Colonic mucosa (tissue), 4 donors: Measurements from ENCODE around the gene ETV3L. TPM values are rescaled to one million over a fixed set of nuclear protein-coding genes. Genes with fewer than 3 reads are reported as not detected.

Experiments
- DNase-seq: peaks from one replicate; pipeline ENCODE4 v3.0.0-alpha.2; 2020
- H3K27ac ChIP-seq: fragments of 200-600 bp; one replicate; pipeline ENCODE4 v1.8.0; 2021
- H3K27me3 ChIP-seq: fragments of 200-600 bp; one replicate; pipeline ENCODE4 v1.8.0; 2021
- H3K36me3 ChIP-seq: fragments of 200-600 bp; one replicate; pipeline ENCODE4 v1.8.0; 2021
- H3K4me1 ChIP-seq: fragments of 200-600 bp; one replicate; pipeline ENCODE4 v1.8.0; 2021; ENCODE audit warnings: mild to moderate bottlenecking
- H3K4me3 ChIP-seq: fragments of 200-600 bp; one replicate; pipeline ENCODE4 v1.8.0; 2021
- H3K9ac ChIP-seq, 2 donors: one replicate each; pipeline ENCODE4 v1.7.0; 2013; ENCODE audit warnings: control low read depth in 2 of 2, low read depth in 2 of 2, low read length in 2 of 2
- H3K9me3 ChIP-seq: fragments of 200-600 bp; one replicate; pipeline ENCODE4 v1.8.0; 2021
- CTCF ChIP-seq: fragments of 200-600 bp; IDR thresholded peaks from one replicate; pipeline ENCODE4 v1.8.0; 2022; ENCODE audit warnings: antibody characterized with exemption, mild to moderate bottlenecking
- intact Hi-C: fragments of 100-400 bp; cut with DNase I; formaldehyde crosslinking; loops from one replicate; pipeline ENCODE4 v1.14.1; 2022
- total RNA-seq, 2 donors: library from RNA; stranded (reverse); fragmentation: NEBNext Ultra II Directional in 1 of 2; extraction: Animal tissue kit (Norgen Biotek cat#: 25700) in 1 of 2; gene quantifications; one replicate each; pipeline ENCODE4 v1.2.1, GENCODE V29; 2021
- donor health status: healthy.
- donor health status: DM: no; HTN: no; CAD: no.
- donor health status: DM: no; HTN: no; CAD: no.

ETV3L gene
- total RNA-seq, 2 donors from 2014 or later: not detected

DNA sequence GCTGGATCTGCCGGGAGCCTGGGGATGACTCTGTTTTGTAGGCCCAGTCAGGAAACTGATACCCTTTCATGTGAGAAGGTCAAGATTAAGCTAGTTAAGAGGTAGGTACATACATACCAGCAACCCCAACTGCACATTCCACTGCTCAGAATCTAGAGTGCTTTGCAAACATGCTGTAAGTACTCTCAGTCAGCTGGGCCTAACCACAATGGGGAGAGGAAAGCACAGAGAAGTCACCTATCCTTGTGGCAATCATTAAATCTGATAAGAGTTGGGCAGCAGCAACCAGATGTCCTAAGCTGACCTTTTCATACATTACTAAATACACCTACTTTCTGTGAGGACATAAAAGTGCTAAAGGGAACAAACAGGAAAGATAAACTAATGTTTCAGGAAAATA lies 36.0 kb upstream of the ETV3L start:
- H3K9me3 ChIP-seq: no peaks in the 10 kb centered on the region
- H3K27ac ChIP-seq: no peak overlapping the region
- TF ChIP-seq CTCF: no peak
- H3K4me1 ChIP-seq: peaks cover 7% of the 10 kb centered on the region
- no peak overlapping the region for H3K4me3 ChIP-seq
- no peak for DNase-seq
- intact Hi-C loops: no loop called here
- H3K36me3 ChIP-seq: peaks cover 35% of the 10 kb centered on the region
- no peaks in the 10 kb centered on the region for H3K27me3 ChIP-seq
- H3K9ac ChIP-seq: no peak overlapping the region

- Histone ChIP-seq H3K4me3 (no peak overlapping the region), H3K27me3 (no peaks in the 10 kb centered on the region), H3K27ac (no peak overlapping the region), H3K36me3 (peaks cover 36% of the 10 kb centered on the region), H3K4me1 (peaks cover 7% of the 10 kb centered on the region), H3K9me3 (no peaks in the 10 kb centered on the region), H3K9ac (no peak overlapping the region)
- TF ChIP-seq CTCF: no peak
- no peak for DNase-seq
- intact Hi-C loops: no loop called here
These were observed 35.5 kb upstream of the ETV3L start for GRCh38 chr1:157135070-157135469.

GRCh38 chr1:157134442-157134841 lies 34.8 kb upstream of the ETV3L start:
- Histone ChIP-seq H3K36me3 (peaks cover 36% of the 10 kb centered on the region), H3K27ac (no peak overlapping the region)

DNA sequence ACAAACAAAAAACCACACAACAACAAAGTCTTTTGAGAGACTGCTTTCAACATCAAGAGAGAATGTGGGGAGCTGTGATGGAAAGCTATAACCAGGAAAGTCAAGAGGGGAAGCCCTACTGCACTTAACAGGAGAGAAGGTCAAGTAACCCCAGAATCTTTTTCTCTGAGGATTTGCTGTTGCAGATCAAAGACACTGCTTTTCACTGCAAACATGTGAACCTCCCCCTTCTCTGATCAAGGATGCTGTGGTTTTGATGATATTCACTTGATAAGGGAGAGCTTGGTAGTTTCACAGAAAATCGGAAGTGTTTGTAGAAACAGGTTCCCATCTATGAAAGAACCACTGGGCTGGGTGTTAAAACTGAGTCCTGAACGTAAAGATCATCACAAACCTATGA lies 33.8 kb upstream of the ETV3L start:
- Histone ChIP-seq H3K4me3 (no peak overlapping the region), H3K27ac (no peak overlapping the region), H3K9me3 (no peaks in the 10 kb centered on the region), H3K4me1 (peaks cover 7% of the 10 kb centered on the region), H3K36me3 (peaks cover 36% of the 10 kb centered on the region), H3K27me3 (no peaks in the 10 kb centered on the region), H3K9ac (no peak overlapping the region)
- intact Hi-C loops: no loop called here
- no peak for TF ChIP-seq CTCF
- no peak for DNase-seq

More at GRCh38 chr1:157134442-157134841, 34.8 kb upstream of the ETV3L start:
- no peak for DNase-seq
- Histone ChIP-seq H3K9me3 (no peaks in the 10 kb centered on the region), H3K4me1 (peaks cover 7% of the 10 kb centered on the region), H3K9ac (no peak overlapping the region), H3K4me3 (no peak overlapping the region), H3K27me3 (no peaks in the 10 kb centered on the region)
- intact Hi-C loops: no loop called here
- TF ChIP-seq CTCF: no peak

DNA sequence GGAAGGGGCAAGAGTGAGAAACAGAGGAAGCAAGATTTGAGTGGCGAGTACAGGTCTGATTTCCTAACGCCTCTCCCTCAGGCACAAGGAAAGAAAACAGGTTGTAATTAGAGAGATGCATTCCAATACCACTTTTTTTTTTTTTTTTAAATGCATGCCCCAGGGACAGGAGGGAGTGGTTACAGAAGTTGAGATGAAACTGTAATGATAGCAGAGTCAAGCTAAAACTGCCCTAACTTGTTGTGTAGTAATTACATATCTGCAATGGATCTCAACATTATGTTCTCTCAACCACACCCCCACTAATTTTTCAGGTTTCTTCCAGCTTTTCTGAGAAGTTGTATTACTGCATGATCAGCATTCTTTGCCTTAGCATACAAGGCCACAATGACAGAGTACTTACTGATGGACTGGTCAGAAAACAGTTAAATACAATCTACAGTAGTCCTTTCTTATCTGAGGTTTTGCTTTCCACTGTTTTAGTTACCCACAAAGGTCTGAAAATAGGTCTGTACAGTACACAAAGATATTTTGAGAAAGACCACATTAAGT lies 33.1 kb upstream of the ETV3L start:
- intact Hi-C loops: no loop called here
- Histone ChIP-seq H3K27me3 (no peaks in the 10 kb centered on the region), H3K9me3 (no peaks in the 10 kb centered on the region), H3K9ac (no peak overlapping the region), H3K4me3 (no peak overlapping the region), H3K4me1 (peaks cover 7% of the 10 kb centered on the region), H3K36me3 (peaks cover 42% of the 10 kb centered on the region), H3K27ac (no peak overlapping the region)
- TF ChIP-seq CTCF: no peak
- DNase-seq: no peak
